Tibial nerve (tissue), 4 donors: Measurements from ENCODE around the gene TMEM59.

Experiments used
- CTCF ChIP-seq, 5 experiments: fragments of 200-600 bp in 3 of 5; fragments of 450-650 bp in 2 of 5; sonication (generic) in 3 of 5; IDR thresholded peaks; one replicate each; pipeline ENCODE4 v1.5.1; 2016 to 2019; ENCODE audit warnings: antibody characterized with exemption in 5 of 5, mild to moderate bottlenecking in 3 of 5, moderate library complexity in 2 of 5
- EP300 ChIP-seq, 2 donors: sonication (generic); formaldehyde crosslinking; IDR thresholded peaks; one replicate each; pipeline ENCODE4 v1.6.1; 2017; ENCODE audit warnings: antibody characterized with exemption in 2 of 2, mild to moderate bottlenecking in 1 of 2
- POLR2A ChIP-seq, 2 donors: fragments of 450-650 bp; IDR thresholded peaks; one replicate each; pipeline ENCODE4 v1.6.1; 2017; ENCODE audit warnings: antibody characterized with exemption in 2 of 2, mild to moderate bottlenecking in 2 of 2, moderate library complexity in 2 of 2

- TF ChIP-seq POLR2A (IDR thresholded peaks at IDR 0.05) (no peak), CTCF (IDR thresholded peaks at IDR 0.05) (no peak), EP300 (IDR thresholded peaks at IDR 0.05) (no peak)
Observed at GRCh38 chr1:54012863-54013262, 40.1 kb downstream of the TMEM59 start.
